A549 (cell line): ENCODE data around the gene CAMKMT. TPM values are rescaled to one million over a fixed set of nuclear protein-coding genes. Genes with fewer than 3 reads are reported as not detected.

Experiments used
- ATAC-seq, 2 experiments: fragments of 200-7000 bp in 1 of 2; fragments of >200 bp in 1 of 2; cut with Nextera tagmentation in 1 of 2; cut with Tn5 transposase in 1 of 2; 3 replicates each; pipeline versions ENCODE4 v1.8.0 to v1.9.1; 2018 to 2020; ENCODE audit warnings: mild to moderate bottlenecking in 1 of 2, moderate library complexity in 1 of 2
- CTCF ChIA-PET: fragments of 300-600 bp; sonication (Branson Sonifier 250); formaldehyde crosslinking; extraction: SDS; loops from one replicate; lab custom pipeline; 2021; ENCODE audit warnings: antibody characterized with exemption, inconsistent platforms; lab: Yijun Ruan, JAX
- POLR2A ChIA-PET: fragments of 350-600 bp; formaldehyde crosslinking; extraction: SDS; loops from one replicate; lab custom pipeline; 2021; ENCODE audit warnings: antibody characterized with exemption, inconsistent platforms; lab: Yijun Ruan, JAX
- DNase-seq, 2 experiments: peaks; one replicate each; pipeline versions ENCODE4 v3.0.0 to v3.0.0-alpha.2; 2011 to 2016; ENCODE audit warnings: low read depth in 1 of 2, low spot score in 1 of 2
- FAIRE-seq: peaks from 2 replicates; lab custom pipeline; 2011; peaks lifted over from hg19 to GRCh38; lab: Jason Lieb, UNC
- H3K27ac ChIP-seq, 2 experiments: fragments of >200 bp; sonication (Bioruptor Twin); formaldehyde crosslinking; 3 replicates each; pipeline ENCODE4 v1.5.1; 2016 to 2017
- H3K4me1 ChIP-seq: fragments of >200 bp; sonication (Bioruptor Twin); formaldehyde crosslinking; 3 replicates; pipeline ENCODE4 v1.6.1; 2016
- H3K4me2 ChIP-seq: fragments of >200 bp; sonication (Bioruptor Twin); formaldehyde crosslinking; 3 replicates; pipeline ENCODE4 v1.6.1; 2016
- H3K4me3 ChIP-seq: fragments of >200 bp; sonication (Bioruptor Twin); formaldehyde crosslinking; 3 replicates; pipeline ENCODE4 v1.5.1; 2016
- H3K9me3 ChIP-seq: fragments of >200 bp; sonication (Bioruptor Twin); formaldehyde crosslinking; 3 replicates; pipeline ENCODE4 v1.6.1; 2016
- CBX8 ChIP-seq: fragments of 200-600 bp; sonication (generic); IDR thresholded peaks from 2 replicates; pipeline ENCODE4 v1.6.1; 2016
- CHD4 ChIP-seq: fragments of 200-600 bp; sonication (generic); IDR thresholded peaks from 2 replicates; pipeline ENCODE4 v1.6.1; 2016; ENCODE audit warnings: antibody characterized with exemption, mild to moderate bottlenecking, borderline replicate concordance
- EHMT2 ChIP-seq: fragments of 200-600 bp; sonication (generic); IDR thresholded peaks from 2 replicates; pipeline ENCODE4 v1.6.1; 2016; ENCODE audit warnings: antibody characterized with exemption, low read depth, mild to moderate bottlenecking, moderate library complexity
- ESRRA ChIP-seq: fragments of 150-350 bp; IDR thresholded peaks from 2 replicates; pipeline ENCODE4 v1.6.1; 2014; ENCODE audit warnings: mild to moderate bottlenecking, low read length, borderline replicate concordance
- FOSB ChIP-seq: fragments of 250-450 bp; sonication (Bioruptor Pico); IDR thresholded peaks from 2 replicates; pipeline ENCODE4 v1.5.0; 2020; ENCODE audit warnings: mild to moderate bottlenecking, moderate library complexity
- HDAC2 ChIP-seq: fragments of 200-600 bp; sonication (generic); IDR thresholded peaks from 2 replicates; pipeline ENCODE4 v1.6.1; 2016
- HEYL ChIP-seq: fragments of 250-450 bp; sonication (Bioruptor Pico); IDR thresholded peaks from 2 replicates; pipeline ENCODE4 v1.8.0; 2021; ENCODE audit warnings: mild to moderate bottlenecking, moderate library complexity
- HOXB13 ChIP-seq: fragments of 250-450 bp; sonication (Bioruptor Pico); IDR thresholded peaks from 2 replicates; pipeline ENCODE4 v1.5.0; 2020; ENCODE audit warnings: low read depth, mild to moderate bottlenecking, moderate library complexity
- JUN ChIP-seq, 2 experiments: fragments of >200 bp; sonication (Bioruptor Twin); formaldehyde crosslinking; IDR thresholded peaks; 2 replicates in 1 of 2; 3 replicates in 1 of 2; pipeline ENCODE4 v1.6.1; 2016 to 2017
- JUNB ChIP-seq: fragments of >200 bp; sonication (Bioruptor Twin); formaldehyde crosslinking; IDR thresholded peaks from 2 replicates; pipeline ENCODE4 v1.6.1; 2016
- KDM1A ChIP-seq: fragments of 200-600 bp; sonication (generic); IDR thresholded peaks from 2 replicates; pipeline ENCODE4 v1.6.1; 2016; ENCODE audit warnings: low read depth, mild to moderate bottlenecking
- MAZ ChIP-seq: fragments of 150-350 bp; IDR thresholded peaks from 2 replicates; pipeline ENCODE4 v1.6.1; 2014; ENCODE audit warnings: antibody characterized with exemption, low read depth, low read length, borderline replicate concordance
- NFE2L2 ChIP-seq: fragments of 150-350 bp; conservative IDR thresholded peaks from 2 replicates; pipeline ENCODE4 v1.6.1; 2014; ENCODE audit warnings: low read length
- NPAS2 ChIP-seq: fragments of 250-450 bp; sonication (Bioruptor Pico); IDR thresholded peaks from 2 replicates; pipeline ENCODE4 v1.8.0; 2022; ENCODE audit warnings: mild to moderate bottlenecking, moderate library complexity, borderline replicate concordance
- NR3C1 ChIP-seq: fragments of >200 bp; sonication (Bioruptor Twin); formaldehyde crosslinking; IDR thresholded peaks from 3 replicates; pipeline ENCODE4 v1.6.1; 2017
- PHF8 ChIP-seq: fragments of 200-600 bp; sonication (generic); IDR thresholded peaks from 2 replicates; pipeline ENCODE4 v1.6.1; 2016; ENCODE audit warnings: low read depth, mild to moderate bottlenecking, antibody characterized with exemption, moderate library complexity, borderline replicate concordance
- POLR2AphosphoS2 ChIP-seq: conservative IDR thresholded peaks from 2 replicates; pipeline ENCODE4 v1.6.1; 2012; ENCODE audit warnings: low read length, improper control_type of control experiment, inconsistent platforms
- SMC3 ChIP-seq: fragments of >200 bp; sonication (Bioruptor Twin); formaldehyde crosslinking; IDR thresholded peaks from 3 replicates; pipeline ENCODE4 v1.6.1; 2018; ENCODE audit warnings: inconsistent platforms
- SREBF2 ChIP-seq: fragments of 450-650 bp; IDR thresholded peaks from 2 replicates; pipeline ENCODE4 v1.6.1; 2014; ENCODE audit warnings: mild to moderate bottlenecking, moderate library complexity
- TFCP2L1 ChIP-seq: fragments of 250-450 bp; sonication (Bioruptor Pico); IDR thresholded peaks from 2 replicates; pipeline ENCODE4 v1.5.0; 2021; ENCODE audit warnings: mild to moderate bottlenecking
- ZC3H11A ChIP-seq: fragments of 450-650 bp; IDR thresholded peaks from 2 replicates; pipeline ENCODE4 v1.6.1; 2014; ENCODE audit warnings: antibody characterized with exemption, mild to moderate bottlenecking
- ZNF302 ChIP-seq: fragments of 250-450 bp; sonication (Bioruptor Pico); IDR thresholded peaks from 2 replicates; pipeline ENCODE4 v1.9.0; 2021; ENCODE audit warnings: inconsistent platforms, mild to moderate bottlenecking, moderate library complexity
- ZSCAN20 ChIP-seq: fragments of 250-450 bp; sonication (Bioruptor Pico); IDR thresholded peaks from 2 replicates; pipeline ENCODE4 v1.8.0; 2022; ENCODE audit warnings: mild to moderate bottlenecking, moderate library complexity
- WGBS: methylation state at CpG from one replicate; pipeline ENCODE4 v1.1.6; 2017; ENCODE audit errors: missing lambda C conversion rate; 5-methylcytosine and 5-hydroxymethylcytosine counted together
- polyA plus RNA-seq, 4 experiments: library from polyadenylated mRNA; depleted of rRNA in 3 of 4; stranded (reverse); fragments of >200 nt; fragmentation: RNase III in 1 of 4; extraction: RNeasy Plus Mini Kit Qiagen cat#74134 plus additional on column Dnase treatment in 1 of 4; gene quantifications; 2 replicates in 3 of 4; 3 replicates in 1 of 4; pipeline ENCODE4 v1.2.3, GENCODE V29; 2011 to 2017
- TF ChIP-seq, protein P1 (sequence below): IDR thresholded peaks from 2 replicates; pipeline ENCODE4 v1.6.1; 2012
- TF ChIP-seq, protein P2 (sequence below): fragments of 250-450 bp; sonication (Bioruptor Pico); IDR thresholded peaks from 2 replicates; pipeline ENCODE4 v1.5.0; 2020; ENCODE audit warnings: low read depth, mild to moderate bottlenecking, moderate library complexity
- TF ChIP-seq, protein P3 (sequence below): fragments of 150-350 bp; IDR thresholded peaks from 2 replicates; pipeline ENCODE4 v1.6.1; 2014; ENCODE audit warnings: low read depth, mild to moderate bottlenecking, low read length
- TF ChIP-seq, protein P4 (sequence below): fragments of >200 bp; sonication (Bioruptor Twin); formaldehyde crosslinking; IDR thresholded peaks from 3 replicates; pipeline ENCODE4 v1.6.1; 2016
- TF ChIP-seq, protein P5 (sequence below): fragments of 250-450 bp; sonication (Bioruptor Pico); IDR thresholded peaks from 2 replicates; pipeline ENCODE4 v1.5.0; 2021; ENCODE audit warnings: mild to moderate bottlenecking, moderate library complexity, borderline replicate concordance

Gene CAMKMT
- polyA plus RNA-seq, 2 of the 4 experiments (the other 2 are of a cell fraction), result 6.5 to 15.7 TPM

DNA sequence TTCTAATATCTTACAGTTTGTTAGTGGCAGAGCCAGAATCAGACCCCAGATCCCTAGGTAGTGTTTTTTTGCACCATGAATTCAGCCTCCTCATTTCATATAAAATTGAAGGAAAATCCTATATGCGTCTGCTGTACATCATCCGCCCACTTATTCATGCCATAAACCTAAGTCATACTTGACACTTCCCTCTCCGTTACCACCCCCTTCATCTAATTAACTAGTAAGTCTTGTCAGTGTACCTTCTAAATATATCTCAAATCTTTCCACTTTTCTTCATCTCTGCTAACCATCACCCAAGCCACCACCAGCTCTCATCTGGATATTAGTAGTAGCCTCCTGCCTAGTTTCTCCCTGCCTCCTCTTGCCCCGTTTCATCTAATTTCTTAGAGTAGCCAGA lies 331.1 kb downstream of the CAMKMT start:
- H3K4me1 ChIP-seq, result no peaks in the 10 kb centered on the region
- ATAC-seq (no peak), DNase-seq (no peak), FAIRE-seq (no peak)
- H3K27ac ChIP-seq, result no peak overlapping the region
- H3K4me2 ChIP-seq, result no peak overlapping the region
- 91% methylated on average over 4 of the region's 4 CpGs for WGBS
- TF ChIP-seq NR3C1, result no peak
- no peak for TF ChIP-seq NFE2L2
- TF ChIP-seq FOSB (CRISPR knock-in tag), result no peak
- TF ChIP-seq EHMT2, result no peak
- TF ChIP-seq SREBF2, result no peak
- no peak for TF ChIP-seq TFCP2L1 (CRISPR knock-in tag)
- no peak for TF ChIP-seq JUN (IDR thresholded peaks at IDR 0.05)
- TF ChIP-seq CBX8, result no peak
- no peak for TF ChIP-seq KDM1A
- no peak for TF ChIP-seq HOXB13
- TF ChIP-seq HDAC2, result no peak
- TF ChIP-seq, protein P1, sequence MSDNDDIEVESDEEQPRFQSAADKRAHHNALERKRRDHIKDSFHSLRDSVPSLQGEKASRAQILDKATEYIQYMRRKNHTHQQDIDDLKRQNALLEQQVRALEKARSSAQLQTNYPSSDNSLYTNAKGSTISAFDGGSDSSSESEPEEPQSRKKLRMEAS, result no peak
- TF ChIP-seq, protein P2, sequence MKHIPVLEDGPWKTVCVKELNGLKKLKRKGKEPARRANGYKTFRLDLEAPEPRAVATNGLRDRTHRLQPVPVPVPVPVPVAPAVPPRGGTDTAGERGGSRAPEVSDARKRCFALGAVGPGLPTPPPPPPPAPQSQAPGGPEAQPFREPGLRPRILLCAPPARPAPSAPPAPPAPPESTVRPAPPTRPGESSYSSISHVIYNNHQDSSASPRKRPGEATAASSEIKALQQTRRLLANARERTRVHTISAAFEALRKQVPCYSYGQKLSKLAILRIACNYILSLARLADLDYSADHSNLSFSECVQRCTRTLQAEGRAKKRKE (CRISPR knock-in tag), result no peak
- TF ChIP-seq JUNB, result no peak
- TF ChIP-seq PHF8, result no peak
- POLR2A ChIA-PET, result no interaction called here
- no peaks in the 10 kb centered on the region for H3K9me3 ChIP-seq
- no peak overlapping the region for H3K4me3 ChIP-seq
- CTCF ChIA-PET, result interaction anchor here (0.8 to 1.5 kb wide), 2 partner anchors 214 to 263 kb away, joined by 3 read pairs; no protein-coding TSS in a partner anchor

DNA sequence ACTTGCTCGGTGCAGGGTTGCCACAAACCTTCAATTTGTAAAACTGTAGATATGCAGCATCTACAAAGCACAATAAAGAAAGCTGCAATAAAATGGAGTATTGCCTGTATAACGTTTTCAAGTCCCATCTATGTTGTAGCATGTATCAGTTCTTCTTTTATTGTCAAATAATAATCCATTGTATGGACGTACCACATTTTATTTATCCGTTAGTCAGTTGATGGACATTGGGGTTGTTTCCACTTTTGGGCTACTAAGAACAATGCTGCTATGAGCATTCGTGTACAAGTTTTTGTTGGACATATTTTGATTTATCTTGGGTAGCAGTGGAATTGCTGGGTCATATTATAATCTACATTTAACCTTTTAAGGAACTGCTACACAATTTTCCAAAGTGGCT lies 339.1 kb downstream of the CAMKMT start:
- DNase-seq (no peak), FAIRE-seq (no peak), ATAC-seq (no peak)
- CTCF ChIA-PET, result interaction anchor here (1.3 to 1.4 kb wide), 3 partner anchors 10 to 221 kb away, joined by 3 to 5 read pairs (median 3); no protein-coding TSS in a partner anchor
- WGBS, result 67% methylated on average over 5 of the region's 5 CpGs
- Histone ChIP-seq H3K4me2 (no peak overlapping the region), H3K4me1 (no peaks in the 10 kb centered on the region), H3K27ac (no peak overlapping the region), H3K9me3 (no peaks in the 10 kb centered on the region), H3K4me3 (no peak overlapping the region)
- POLR2A ChIA-PET, result no interaction called here
- TF ChIP-seq NPAS2 (CRISPR knock-in tag), result no peak
- TF ChIP-seq ZNF302 (CRISPR knock-in tag), result no peak

DNA sequence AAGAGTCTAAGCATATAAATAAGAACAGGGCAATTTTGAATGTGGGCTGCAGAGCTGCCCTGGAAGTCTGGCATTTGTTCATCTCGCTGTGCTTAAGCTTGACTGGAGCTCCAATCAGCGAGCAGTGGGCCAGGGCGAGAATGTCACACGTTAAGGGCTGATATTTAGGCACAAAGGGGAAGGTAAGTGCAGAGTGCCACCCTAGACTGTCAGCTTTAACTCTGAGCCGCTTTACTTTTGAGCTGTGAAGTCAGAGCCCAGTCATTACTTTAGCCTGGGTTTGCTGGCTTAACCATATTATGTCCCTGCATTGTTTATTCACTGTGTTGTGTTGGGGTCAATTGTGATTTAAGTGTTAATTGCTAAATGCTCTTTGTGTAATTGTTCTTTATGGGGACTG lies 343.6 kb downstream of the CAMKMT start:
- DNase-seq, result no peak
- Histone ChIP-seq H3K4me3 (no peak overlapping the region), H3K4me1 (no peaks in the 10 kb centered on the region), H3K27ac (no peak overlapping the region), H3K4me2 (no peak overlapping the region), H3K9me3 (no peaks in the 10 kb centered on the region)
- ChIA-PET CTCF (interaction anchor here (0.6 to 3.0 kb wide), 3 partner anchors 10 to 226 kb away, joined by 3 to 10 read pairs (median 9); no protein-coding TSS in a partner anchor), POLR2A (no interaction called here)
- no peak for ATAC-seq
- FAIRE-seq, result no peak
- WGBS, result 83% methylated on average over 5 of the region's 5 CpGs
- TF ChIP-seq POLR2AphosphoS2 (no peak), CHD4 (no peak), KDM1A (no peak), ZC3H11A (no peak), ESRRA (no peak), HEYL (CRISPR knock-in tag) (no peak), SMC3 (no peak), HDAC2 (no peak), ZSCAN20 (no peak), NR3C1 (no peak), PHF8 (no peak), MAZ (no peak), HOXB13 (no peak)
- TF ChIP-seq, protein P3, sequence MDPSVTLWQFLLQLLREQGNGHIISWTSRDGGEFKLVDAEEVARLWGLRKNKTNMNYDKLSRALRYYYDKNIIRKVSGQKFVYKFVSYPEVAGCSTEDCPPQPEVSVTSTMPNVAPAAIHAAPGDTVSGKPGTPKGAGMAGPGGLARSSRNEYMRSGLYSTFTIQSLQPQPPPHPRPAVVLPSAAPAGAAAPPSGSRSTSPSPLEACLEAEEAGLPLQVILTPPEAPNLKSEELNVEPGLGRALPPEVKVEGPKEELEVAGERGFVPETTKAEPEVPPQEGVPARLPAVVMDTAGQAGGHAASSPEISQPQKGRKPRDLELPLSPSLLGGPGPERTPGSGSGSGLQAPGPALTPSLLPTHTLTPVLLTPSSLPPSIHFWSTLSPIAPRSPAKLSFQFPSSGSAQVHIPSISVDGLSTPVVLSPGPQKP, result no peak
- TF ChIP-seq, protein P4, sequence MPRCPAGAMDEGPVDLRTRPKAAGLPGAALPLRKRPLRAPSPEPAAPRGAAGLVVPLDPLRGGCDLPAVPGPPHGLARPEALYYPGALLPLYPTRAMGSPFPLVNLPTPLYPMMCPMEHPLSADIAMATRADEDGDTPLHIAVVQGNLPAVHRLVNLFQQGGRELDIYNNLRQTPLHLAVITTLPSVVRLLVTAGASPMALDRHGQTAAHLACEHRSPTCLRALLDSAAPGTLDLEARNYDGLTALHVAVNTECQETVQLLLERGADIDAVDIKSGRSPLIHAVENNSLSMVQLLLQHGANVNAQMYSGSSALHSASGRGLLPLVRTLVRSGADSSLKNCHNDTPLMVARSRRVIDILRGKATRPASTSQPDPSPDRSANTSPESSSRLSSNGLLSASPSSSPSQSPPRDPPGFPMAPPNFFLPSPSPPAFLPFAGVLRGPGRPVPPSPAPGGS, result no peak
- TF ChIP-seq, protein P5, sequence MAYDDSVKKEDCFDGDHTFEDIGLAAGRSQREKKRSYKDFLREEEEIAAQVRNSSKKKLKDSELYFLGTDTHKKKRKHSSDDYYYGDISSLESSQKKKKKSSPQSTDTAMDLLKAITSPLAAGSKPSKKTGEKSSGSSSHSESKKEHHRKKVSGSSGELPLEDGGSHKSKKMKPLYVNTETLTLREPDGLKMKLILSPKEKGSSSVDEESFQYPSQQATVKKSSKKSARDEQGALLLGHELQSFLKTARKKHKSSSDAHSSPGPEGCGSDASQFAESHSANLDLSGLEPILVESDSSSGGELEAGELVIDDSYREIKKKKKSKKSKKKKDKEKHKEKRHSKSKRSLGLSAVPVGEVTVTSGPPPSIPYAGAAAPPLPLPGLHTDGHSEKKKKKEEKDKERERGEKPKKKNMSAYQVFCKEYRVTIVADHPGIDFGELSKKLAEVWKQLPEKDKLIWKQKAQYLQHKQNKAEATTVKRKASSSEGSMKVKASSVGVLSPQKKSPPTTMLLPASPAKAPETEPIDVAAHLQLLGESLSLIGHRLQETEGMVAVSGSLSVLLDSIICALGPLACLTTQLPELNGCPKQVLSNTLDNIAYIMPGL (CRISPR knock-in tag), result no peak
